Ovary (tissue), 3 donors: ENCODE results near the gene COA3.

Experiments
- CTCF ChIP-seq, 3 donors: fragments of 450-650 bp in 2 of 3; fragments of 200-600 bp in 1 of 3; IDR thresholded peaks; one replicate each; pipeline versions ENCODE4 v1.5.1 to v1.8.0; 2016 to 2022; ENCODE audit warnings: antibody characterized with exemption in 3 of 3, mild to moderate bottlenecking in 1 of 3
- EP300 ChIP-seq: sonication (generic); formaldehyde crosslinking; IDR thresholded peaks from one replicate; pipeline ENCODE4 v1.6.1; 2017; ENCODE audit warnings: antibody characterized with exemption
- POLR2A ChIP-seq: fragments of 450-650 bp; IDR thresholded peaks from one replicate; pipeline ENCODE4 v1.6.1; 2017; ENCODE audit warnings: antibody characterized with exemption, mild to moderate bottlenecking, moderate library complexity
- donor health status: DM: no; HTN: no; CAD: no.

- TF ChIP-seq CTCF (IDR thresholded peaks at IDR 0.05) (no peak), POLR2A (no peak), EP300 (no peak)
Observed at GRCh38 chr17:42774066-42774745, 24.3 kb downstream of the COA3 start.
